Astrocyte (in vitro differentiated cells and primary cell): ENCODE results near the gene CD4.

Experiments
- CTCF ChIP-seq: IDR thresholded peaks from 2 replicates; pipeline ENCODE4 v1.5.1; 2011; ENCODE audit warnings: low read depth, mild to moderate bottlenecking, inconsistent platforms, low read length, moderate library complexity; ENCODE audit not compliant: insufficient read depth
- EZH2 ChIP-seq: IDR thresholded peaks from 2 replicates; pipeline ENCODE4 v1.6.1; 2012; ENCODE audit warnings: mild to moderate bottlenecking, low read length, inconsistent platforms; ENCODE audit not compliant: insufficient read depth

GRCh38 chr12:6863033-6863432, 73.7 kb downstream of the CD4 start:
- TF ChIP-seq CTCF = no peak
- no peak for TF ChIP-seq EZH2
